MG63 (cell line): Measurements from ENCODE around the gene SON. TPM values are rescaled to one million over a fixed set of nuclear protein-coding genes. Genes with fewer than 3 reads are reported as not detected.
"Not testable (repeated sequence)": the region's sequence is repeated elsewhere in the genome, so short reads cannot be mapped to it uniquely, and the experiment has no call there.

ENCODE experiments used
- DNase-seq: peaks from one replicate; pipeline ENCODE4 v3.0.0-alpha.2; 2020
- H3K27me3 ChIP-seq: fragments of 250-450 bp; sonication (Bioruptor Pico); 2 replicates; pipeline ENCODE4 v1.5.1; 2020; ENCODE audit warnings: mild to moderate bottlenecking, moderate library complexity
- H3K36me3 ChIP-seq: fragments of 250-450 bp; sonication (Bioruptor Pico); 2 replicates; pipeline ENCODE4 v1.5.1; 2020; ENCODE audit warnings: mild to moderate bottlenecking, moderate library complexity
- H3K4me3 ChIP-seq: fragments of 250-450 bp; sonication (Bioruptor Pico); 2 replicates; pipeline ENCODE4 v1.5.1; 2020; ENCODE audit warnings: mild to moderate bottlenecking, moderate library complexity
- H3K9me3 ChIP-seq: fragments of 250-450 bp; sonication (Bioruptor Pico); 2 replicates; pipeline ENCODE4 v1.5.1; 2020; ENCODE audit warnings: mild to moderate bottlenecking, moderate library complexity
- total RNA-seq: library from RNA; depleted of rRNA; stranded (reverse); fragments of >200 nt; shearing (Covaris generic); gene quantifications from 2 replicates; pipeline ENCODE4 v1.2.3, GENCODE V29; 2014; ENCODE audit warnings: low replicate concordance

The SON gene
- total RNA-seq, 1 experiment from 2014 or later: 124 TPM

DNA sequence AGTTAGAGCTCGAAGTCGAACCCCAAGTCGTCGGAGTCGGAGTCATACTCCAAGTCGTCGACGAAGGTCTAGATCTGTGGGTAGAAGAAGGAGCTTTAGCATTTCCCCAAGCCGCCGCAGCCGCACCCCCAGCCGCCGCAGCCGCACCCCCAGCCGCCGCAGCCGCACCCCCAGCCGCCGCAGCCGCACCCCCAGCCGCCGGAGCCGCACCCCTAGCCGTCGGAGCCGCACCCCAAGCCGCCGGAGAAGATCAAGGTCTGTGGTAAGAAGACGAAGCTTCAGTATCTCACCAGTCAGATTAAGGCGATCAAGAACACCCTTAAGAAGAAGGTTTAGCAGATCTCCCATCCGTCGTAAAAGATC, 12.1 kb downstream of the SON start:
- peaks cover 96% of the 10 kb centered on the region for H3K36me3 ChIP-seq
- H3K4me3 ChIP-seq: no peak overlapping the region
- no peak for DNase-seq
- no peaks in the 10 kb centered on the region for H3K9me3 ChIP-seq
- H3K27me3 ChIP-seq: no peaks in the 10 kb centered on the region

DNA sequence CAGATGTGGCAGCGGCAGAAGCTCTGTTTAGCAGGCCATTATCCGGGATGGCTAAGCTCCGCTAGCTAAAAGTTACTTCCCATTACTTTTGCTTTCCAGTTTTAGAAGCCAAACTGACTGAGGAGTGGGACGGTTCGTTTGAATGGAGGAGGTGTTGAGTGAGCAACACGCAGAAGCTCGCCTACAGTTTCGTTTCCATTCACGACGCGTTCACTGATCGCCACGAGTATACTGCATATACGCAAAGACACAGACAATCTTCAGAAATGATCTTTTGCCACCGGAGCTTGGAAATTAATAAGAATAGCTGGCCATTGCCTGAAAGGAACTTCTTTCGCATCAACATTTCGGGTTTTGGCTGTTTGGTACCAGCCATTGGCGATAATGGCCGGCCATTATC, 14.6 kb downstream of the SON start:
- no peak for DNase-seq
- no peak overlapping the region for H3K4me3 ChIP-seq
- H3K36me3 ChIP-seq: peaks cover 97% of the 10 kb centered on the region
- no peaks in the 10 kb centered on the region for H3K9me3 ChIP-seq
- H3K27me3 ChIP-seq: no peaks in the 10 kb centered on the region

DNA sequence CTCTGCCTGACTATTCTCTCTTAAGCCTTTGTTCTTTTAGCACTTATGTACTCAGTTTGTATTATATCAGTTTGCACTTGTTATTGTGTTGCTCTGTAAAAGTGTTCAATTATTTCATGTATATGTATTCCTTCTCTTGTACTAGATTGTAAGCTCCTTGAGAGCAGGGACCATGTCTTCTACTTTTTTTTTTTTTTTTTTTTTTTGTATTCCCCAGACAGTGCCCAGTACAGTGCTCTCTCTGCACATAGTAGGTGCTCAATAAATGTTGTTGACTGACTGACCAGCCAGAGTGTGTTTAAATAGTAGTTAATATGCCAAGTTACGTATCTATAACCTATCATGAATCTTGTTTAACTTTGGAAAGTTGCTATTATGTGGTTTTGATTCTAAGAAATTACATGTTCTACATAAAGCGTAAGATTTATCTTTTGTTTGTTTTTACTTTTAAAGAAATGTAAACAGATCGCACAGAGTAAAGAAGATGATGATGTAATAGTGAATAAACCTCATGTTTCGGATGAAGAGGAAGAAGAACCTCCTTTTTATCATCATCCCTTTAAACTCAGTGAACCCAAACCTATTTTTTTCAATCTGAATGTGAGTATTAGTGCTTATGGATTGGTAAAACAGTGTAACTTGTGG, 16.1 kb downstream of the SON start:
- peaks cover 94% of the 10 kb centered on the region for H3K36me3 ChIP-seq
- H3K4me3 ChIP-seq: no peak overlapping the region
- no peaks in the 10 kb centered on the region for H3K9me3 ChIP-seq
- no peak for DNase-seq
- no peaks in the 10 kb centered on the region for H3K27me3 ChIP-seq

DNA sequence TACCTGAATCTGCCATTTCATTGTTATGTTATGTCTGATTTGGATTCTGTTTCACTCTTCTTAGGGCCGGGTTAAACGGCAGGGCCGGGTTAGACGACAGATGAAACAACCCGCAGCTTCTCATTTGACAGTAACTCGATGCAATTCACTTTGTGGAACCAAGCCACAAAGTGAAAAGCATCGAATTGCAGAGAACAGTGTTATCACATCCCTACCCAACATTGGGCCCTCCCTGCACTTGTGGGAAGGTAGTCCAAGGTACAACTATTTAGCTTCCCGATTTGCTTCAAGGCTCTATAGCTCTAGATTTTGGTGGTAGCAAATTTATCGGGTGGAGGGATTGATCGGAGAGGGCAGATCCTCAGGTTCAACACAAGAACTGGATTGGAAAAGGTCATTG, 17.0 kb downstream of the SON start:
- peaks cover 93% of the 10 kb centered on the region for H3K36me3 ChIP-seq
- no peaks in the 10 kb centered on the region for H3K9me3 ChIP-seq
- H3K4me3 ChIP-seq: no peak overlapping the region
- H3K27me3 ChIP-seq: no peaks in the 10 kb centered on the region
- DNase-seq: no peak

DNA sequence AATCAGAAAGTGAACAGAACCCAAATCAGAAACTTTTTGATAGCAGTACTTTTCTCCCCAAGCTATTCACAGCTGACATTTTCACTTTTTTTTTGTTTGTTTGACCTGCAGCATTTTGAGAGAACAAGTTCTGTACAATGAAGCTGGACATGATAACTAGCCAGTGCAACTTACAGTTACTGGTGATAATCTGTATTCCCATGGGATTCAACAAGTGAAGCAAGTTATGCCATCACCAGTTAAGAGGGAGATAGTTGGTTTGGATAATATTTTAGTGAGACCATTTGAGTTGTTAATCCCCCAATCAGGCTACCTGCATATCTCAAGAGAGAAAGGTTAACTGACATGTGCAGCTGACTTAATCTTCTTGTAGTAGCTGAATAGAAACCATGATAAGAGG, 18.1 kb downstream of the SON start:
- H3K27me3 ChIP-seq: no peaks in the 10 kb centered on the region
- H3K4me3 ChIP-seq: no peak overlapping the region
- no peaks in the 10 kb centered on the region for H3K9me3 ChIP-seq
- no peak for DNase-seq
- peaks cover 94% of the 10 kb centered on the region for H3K36me3 ChIP-seq

DNA sequence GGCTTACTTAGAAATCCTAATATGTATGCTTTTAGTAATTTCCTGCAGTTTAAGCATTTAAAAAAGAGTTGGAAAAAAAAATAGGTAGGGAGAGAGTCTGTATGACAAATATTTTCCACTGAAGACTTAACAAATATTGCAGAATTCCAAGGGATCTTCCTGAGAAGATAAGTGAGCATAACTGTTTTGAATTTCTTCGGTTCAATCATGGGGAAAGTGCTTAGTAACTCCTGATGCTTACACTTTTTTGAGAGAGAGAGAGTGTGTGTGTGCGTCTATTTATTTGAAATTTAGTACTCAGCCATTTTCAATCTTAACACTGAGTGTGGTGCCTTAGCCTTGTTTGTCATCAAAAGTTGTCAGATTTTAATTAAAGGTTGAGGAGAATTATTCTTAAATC, 18.5 kb downstream of the SON start:
- Histone ChIP-seq H3K9me3 (no peaks in the 10 kb centered on the region), H3K4me3 (no peak overlapping the region), H3K36me3 (peaks cover 94% of the 10 kb centered on the region), H3K27me3 (no peaks in the 10 kb centered on the region)
- DNase-seq: no peak

DNA sequence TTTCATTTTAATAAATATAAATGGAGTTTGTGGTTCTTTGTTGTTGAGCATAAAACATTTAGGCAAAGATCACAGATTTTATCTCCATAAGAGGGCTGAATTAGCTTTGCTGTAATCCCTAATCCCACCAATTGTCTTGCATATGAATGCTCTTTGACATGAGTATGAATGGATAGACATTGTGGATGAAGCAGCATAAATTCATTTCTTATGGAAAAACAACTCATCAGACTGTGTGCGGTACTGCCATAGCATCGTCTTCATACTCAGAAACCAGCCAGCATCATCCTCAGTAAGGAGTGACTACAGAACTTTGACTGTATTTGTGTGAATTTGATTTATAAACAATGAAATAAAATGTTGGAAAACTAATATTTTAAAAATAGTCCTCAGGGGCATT, 19.6 kb downstream of the SON start:
- H3K36me3 ChIP-seq: peaks cover 96% of the 10 kb centered on the region
- H3K9me3 ChIP-seq: no peaks in the 10 kb centered on the region
- no peaks in the 10 kb centered on the region for H3K27me3 ChIP-seq
- H3K4me3 ChIP-seq: no peak overlapping the region
- no peak for DNase-seq

DNA sequence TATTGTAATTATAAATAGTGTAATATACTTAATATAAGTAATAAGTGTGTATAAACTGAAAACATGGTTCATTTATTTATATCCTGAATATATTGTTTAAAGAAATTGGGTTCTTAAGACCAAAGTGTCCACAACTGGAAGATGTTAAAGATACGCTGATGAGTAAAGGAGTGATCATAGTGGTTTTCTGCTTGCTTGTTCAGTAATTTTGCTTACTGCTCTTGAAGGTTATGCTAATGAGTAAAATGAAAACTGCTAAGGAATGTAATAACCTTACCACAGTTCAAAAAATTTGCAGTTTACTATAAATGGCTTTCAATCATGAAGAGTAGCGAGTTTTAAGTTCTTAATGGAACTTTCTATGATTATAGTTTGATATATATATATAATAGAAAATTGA, 23.7 kb downstream of the SON start:
- no peak for DNase-seq
- Histone ChIP-seq H3K27me3 (no peaks in the 10 kb centered on the region), H3K9me3 (no peaks in the 10 kb centered on the region), H3K4me3 (no peak overlapping the region), H3K36me3 (peaks cover 96% of the 10 kb centered on the region)

DNA sequence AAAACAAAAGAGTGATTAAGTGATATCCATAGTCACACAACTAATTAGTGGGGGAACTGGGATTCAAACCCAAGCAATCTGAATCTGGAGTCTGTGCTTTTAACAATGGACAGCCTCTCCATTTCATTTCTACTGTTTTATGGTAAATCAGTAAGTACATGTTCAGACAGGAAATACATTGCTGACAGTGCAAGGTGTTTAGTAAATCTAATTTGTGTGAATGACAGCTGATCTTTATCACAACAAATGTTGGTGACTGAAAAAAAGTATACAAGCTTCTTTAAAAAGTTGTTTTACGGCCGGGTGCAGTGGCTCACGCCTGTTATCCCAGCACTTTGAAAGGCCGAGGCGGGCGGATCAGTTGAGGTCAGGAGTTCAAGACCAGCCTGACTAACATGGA, 25.1 kb downstream of the SON start:
- Histone ChIP-seq H3K4me3 (no peak overlapping the region), H3K9me3 (no peaks in the 10 kb centered on the region), H3K36me3 (peaks cover 94% of the 10 kb centered on the region), H3K27me3 (no peaks in the 10 kb centered on the region)
- DNase-seq: no peak

DNA sequence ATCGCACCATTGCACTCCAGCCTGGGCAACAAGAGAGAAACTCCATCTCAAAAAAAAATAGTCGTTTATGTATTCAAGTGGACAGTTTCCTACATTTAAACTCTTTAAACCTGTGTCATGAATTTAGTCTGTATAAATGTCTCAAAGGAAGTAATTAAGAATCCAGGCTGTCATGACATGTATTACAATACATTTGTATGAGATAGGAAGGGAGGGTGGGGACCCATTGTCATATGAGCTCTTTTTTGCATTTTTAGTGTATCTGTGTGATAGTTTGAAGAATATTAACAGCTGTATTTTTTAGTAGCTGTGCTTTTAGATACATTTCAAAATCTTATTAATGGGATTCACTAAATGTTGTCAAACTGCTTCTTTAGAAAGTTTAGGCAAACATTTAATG, 25.6 kb downstream of the SON start:
- Histone ChIP-seq H3K36me3 (peaks cover 97% of the 10 kb centered on the region), H3K4me3 (no peak overlapping the region), H3K27me3 (no peaks in the 10 kb centered on the region), H3K9me3 (no peaks in the 10 kb centered on the region)
- no peak for DNase-seq

DNA sequence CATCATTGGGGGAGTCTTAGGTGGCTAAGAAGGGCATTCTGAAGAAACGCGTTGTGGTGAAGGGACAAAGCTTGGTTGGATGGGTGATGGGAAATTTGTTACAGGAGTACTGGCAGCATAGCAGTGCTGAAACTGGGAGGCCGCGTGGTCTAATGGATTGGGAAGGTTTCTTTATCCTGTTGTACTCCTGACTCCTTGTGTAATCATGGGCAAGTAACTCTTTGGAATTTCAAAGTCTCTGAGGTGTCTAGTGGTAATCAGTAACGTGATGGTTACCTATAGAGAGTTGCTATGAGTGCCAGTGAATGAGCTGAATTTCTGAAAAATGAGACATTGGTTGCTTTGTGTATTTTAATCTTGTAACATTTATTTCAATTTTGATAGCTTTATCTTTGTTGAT, 27.2 kb downstream of the SON start:
- no peak for DNase-seq
- no peak overlapping the region for H3K4me3 ChIP-seq
- H3K36me3 ChIP-seq: peaks cover 98% of the 10 kb centered on the region
- no peaks in the 10 kb centered on the region for H3K9me3 ChIP-seq
- no peaks in the 10 kb centered on the region for H3K27me3 ChIP-seq

DNA sequence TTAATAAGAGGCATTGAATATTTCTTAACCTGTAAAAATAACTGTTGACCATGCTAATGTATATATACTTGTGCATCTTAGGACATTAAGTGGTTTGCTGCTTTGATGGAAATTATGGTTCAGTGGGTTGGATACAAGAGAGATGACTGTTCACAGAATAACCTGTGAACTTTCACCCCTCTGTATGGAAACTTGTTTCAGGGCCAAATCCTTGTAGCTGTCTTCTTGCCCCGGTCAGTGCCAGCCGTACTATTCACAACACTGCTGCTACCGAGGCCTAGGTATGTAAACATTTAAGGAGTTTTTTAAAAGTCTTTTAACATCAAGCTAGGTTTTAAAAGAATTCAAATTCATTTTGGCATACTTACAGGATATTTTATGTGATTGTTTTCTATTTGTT, 29.5 kb downstream of the SON start:
- DNase-seq: no peak
- Histone ChIP-seq H3K4me3 (no peak overlapping the region), H3K27me3 (no peaks in the 10 kb centered on the region), H3K36me3 (peaks cover 96% of the 10 kb centered on the region), H3K9me3 (no peaks in the 10 kb centered on the region)

DNA sequence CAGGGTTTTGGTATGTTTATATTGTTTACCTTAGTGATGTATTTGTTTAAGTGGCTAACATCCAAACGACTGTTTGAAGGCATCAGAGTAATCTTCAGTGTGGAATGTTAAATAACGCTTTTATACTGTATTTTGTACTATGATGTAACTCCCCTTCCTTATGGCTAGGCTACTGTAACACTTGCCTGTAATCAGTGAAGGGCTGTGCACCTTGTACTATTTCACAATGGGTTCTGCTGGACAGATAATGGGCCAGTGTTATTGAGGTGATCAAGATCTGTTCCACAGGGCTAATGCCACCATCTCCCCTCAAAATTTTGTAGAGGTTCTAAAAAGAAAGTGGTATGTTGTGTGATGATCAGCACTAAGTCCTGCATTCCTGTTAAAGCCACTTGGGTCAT, 33.9 kb downstream of the SON start:
- H3K9me3 ChIP-seq, H3K4me3 ChIP-seq, DNase-seq, H3K27me3 ChIP-seq: not testable (repeated sequence)
- peaks cover 84% of the 10 kb centered on the region for H3K36me3 ChIP-seq

DNA sequence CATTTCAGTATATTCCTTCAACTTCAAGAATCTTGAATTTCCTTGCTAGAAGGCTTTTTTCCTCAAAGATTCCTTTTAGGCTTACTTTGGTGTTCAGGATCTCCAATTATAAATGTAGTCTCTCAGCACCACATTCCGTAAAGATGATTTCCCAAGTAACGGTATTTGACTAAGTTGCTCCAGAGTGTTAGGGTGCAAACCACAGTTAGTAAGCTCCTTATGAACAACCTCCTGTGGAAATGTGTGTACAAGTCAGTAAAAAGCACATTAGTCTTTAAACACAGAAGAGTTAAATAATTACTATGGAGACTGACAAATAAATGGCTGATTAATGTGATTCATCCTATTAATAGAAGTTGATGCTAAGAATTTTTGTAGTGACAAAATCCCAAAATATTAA, 35.4 kb downstream of the SON start:
- Histone ChIP-seq H3K27me3 (no peaks in the 10 kb centered on the region), H3K4me3 (no peak overlapping the region), H3K36me3 (peaks cover 80% of the 10 kb centered on the region), H3K9me3 (no peaks in the 10 kb centered on the region)
- no peak for DNase-seq

DNA sequence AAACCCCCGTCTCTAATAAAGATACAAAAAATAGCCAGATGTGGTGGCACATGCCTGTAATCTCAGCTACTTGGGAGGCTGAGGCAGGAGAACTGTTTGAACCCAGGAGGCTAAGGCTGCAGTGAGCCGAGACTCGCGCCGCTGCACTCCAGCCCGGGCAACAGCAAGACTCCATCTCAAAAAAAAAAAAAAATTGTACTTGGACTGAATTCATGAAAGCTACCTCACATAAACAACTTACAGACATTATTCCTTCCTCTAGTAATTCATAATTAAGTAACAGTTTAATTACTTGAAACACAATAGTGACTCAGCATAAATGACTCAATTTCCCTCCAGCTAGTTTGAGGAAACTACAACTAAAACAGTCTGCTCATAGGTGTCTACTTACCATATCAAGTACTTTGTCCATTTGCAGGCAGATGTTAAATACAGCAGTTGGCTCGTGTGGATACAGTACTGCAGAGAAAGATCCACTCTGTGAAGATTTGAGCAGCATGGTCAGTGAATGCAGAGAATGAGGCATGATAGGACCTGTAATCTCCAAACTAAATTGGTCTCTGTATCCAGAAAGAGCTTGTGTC, 36.2 kb downstream of the SON start:
- DNase-seq: no peak
- H3K27me3 ChIP-seq: no peaks in the 10 kb centered on the region
- peaks cover 77% of the 10 kb centered on the region for H3K36me3 ChIP-seq
- H3K9me3 ChIP-seq: no peaks in the 10 kb centered on the region
- H3K4me3 ChIP-seq: no peak overlapping the region

DNA sequence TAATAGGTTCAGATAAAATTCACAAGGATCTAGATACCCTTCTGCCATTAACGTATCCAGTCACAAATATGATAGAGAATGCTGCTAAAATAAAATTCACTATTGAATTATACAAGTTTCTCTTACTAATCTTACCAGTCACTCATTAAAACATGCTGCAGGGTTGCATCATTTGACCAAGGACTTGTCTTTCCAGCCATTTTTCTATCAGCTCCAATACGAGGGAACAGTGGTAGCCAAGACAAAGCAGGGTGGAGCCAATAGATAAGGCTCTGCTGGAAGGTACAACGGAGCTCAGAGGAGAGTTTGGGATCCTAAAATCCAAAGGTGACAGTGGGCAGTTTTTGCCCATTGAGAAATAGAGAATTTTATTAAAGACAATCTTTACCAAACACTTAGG, 41.6 kb downstream of the SON start:
- no peak overlapping the region for H3K4me3 ChIP-seq
- no peaks in the 10 kb centered on the region for H3K9me3 ChIP-seq
- H3K36me3 ChIP-seq: peaks cover 49% of the 10 kb centered on the region
- no peak for DNase-seq
- H3K27me3 ChIP-seq: no peaks in the 10 kb centered on the region

DNA sequence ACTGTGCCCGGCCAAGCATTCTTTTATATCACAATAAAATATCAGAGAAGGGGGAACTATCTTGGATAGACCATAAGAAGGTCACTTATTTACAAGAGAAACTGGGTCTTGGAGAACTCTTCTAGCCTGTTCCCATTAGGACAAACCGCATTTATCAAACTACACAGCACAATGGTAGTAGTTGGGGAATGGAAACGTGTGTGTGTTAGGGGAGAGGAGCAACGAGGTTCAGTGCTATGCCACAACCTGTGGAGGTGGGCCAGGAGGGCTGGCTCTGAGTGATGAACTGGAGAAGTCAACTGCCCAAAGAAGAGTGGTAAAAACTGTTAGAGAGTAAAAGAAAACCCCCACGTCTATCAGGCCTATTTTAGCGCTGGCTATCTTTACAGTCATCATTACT, 44.1 kb downstream of the SON start:
- H3K9me3 ChIP-seq: no peaks in the 10 kb centered on the region
- peak overlapping the region; percentile 77 for H3K4me3 ChIP-seq
- DNase-seq: no peak
- H3K36me3 ChIP-seq: peaks cover 39% of the 10 kb centered on the region
- no peaks in the 10 kb centered on the region for H3K27me3 ChIP-seq

DNA sequence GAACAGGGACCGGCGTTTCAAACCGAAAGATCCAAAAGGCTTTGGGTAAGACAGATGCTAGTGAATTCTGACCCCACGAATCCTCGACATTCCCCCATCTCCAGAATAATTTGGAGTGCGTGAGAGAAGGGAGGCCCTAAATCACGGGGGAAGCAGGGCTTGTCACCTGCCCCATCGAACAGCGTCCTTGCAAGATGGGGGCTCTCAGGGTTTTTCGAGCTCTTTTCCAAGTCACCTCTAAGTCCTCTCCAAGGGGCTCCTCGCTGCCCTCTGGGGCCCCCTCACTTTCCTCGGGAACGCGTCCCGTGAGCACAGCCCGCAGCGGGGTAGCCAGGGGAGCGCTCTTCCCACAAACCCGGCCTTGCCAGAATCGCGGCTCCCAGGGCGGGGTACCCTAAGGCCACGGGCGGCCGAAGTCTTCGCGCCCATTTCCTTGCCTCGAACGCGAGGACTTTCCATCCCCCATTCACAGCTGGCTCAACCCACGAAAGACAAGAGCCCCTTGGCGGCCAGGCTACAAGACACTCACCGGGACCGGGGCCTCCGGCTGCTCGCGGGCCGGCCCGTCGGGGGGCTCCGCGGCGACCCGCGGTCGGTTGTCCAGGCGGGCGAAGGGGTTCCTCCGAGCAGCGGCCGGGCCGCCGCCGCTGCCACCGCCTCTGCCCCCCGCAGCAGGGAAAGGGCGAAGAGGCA, 45.1 kb downstream of the SON start:
- DNase-seq: peak; percentile 53
- Histone ChIP-seq H3K36me3 (peaks cover 30% of the 10 kb centered on the region), H3K4me3 (peak overlapping the region; percentile 77), H3K27me3 (no peaks in the 10 kb centered on the region), H3K9me3 (no peaks in the 10 kb centered on the region)
